Fibroblast of peridontal ligament (primary cell): Measurements from ENCODE around the gene IFT27.

Experiments used
- DNase-seq: peaks from one replicate; pipeline ENCODE4 v3.0.0-alpha.2; 2010; ENCODE audit errors: extremely low read depth

Gene IFT27

GRCh38 chr22:36725366-36726006 lies 50.4 kb downstream of the IFT27 start:
- DNase-seq, result peak; percentile 10

GRCh38 chr22:36724836-36725235 lies 51.1 kb downstream of the IFT27 start:
- DNase-seq, result no peak

- no peak for DNase-seq
These were observed 53.9 kb downstream of the IFT27 start for GRCh38 chr22:36722055-36722454.

- no peak for DNase-seq
These were observed 60.3 kb downstream of the IFT27 start for GRCh38 chr22:36715647-36716046.

- DNase-seq, result no peak
These were observed 61.8 kb downstream of the IFT27 start for GRCh38 chr22:36714110-36714509.

- DNase-seq, result no peak
These were observed 62.5 kb downstream of the IFT27 start for GRCh38 chr22:36713436-36713835.
